ENCODE measurements around the gene PITX1. TPM values are rescaled to one million over a fixed set of nuclear protein-coding genes. Genes with fewer than 3 reads are reported as not detected.

PITX1 gene
- total and polyA plus RNA-seq, 2 experiments from 2014 or later: not detected

DNA sequence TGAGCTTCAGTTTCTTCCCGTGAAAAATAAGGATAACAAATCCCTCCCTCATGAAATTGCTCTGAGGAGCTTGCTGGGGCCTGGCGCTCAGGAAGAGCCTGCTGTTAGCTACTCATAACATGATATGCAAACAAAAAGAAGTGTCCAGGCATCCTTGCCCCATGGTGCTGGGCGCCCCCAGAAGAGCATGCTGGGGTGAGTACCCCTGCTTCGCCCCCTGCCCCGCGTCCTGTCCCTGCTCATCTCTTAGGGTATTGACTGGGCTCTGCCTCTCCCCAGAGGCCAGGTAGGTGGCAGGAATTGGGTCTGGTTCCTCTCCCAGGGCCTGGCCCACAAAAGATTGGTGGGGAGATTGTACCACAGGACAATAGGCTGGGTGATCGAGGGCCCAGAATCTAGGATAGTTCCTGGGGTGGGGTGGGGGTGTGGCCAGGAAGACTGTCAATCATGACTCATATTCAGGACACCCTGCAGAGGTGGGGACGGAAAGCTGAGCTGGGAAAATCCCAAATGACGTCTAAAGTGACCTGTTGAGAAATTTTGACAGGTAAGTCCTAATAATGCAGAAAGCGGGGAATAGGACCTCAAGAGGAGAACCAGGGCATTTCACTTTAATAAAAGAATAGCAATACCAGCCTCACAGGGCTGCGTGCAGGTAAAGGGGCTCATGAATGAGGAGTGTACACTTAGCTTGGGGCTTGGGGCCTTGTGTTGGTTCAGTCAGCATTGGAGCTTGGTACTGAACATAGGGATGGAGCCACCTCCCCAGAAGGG, 8.9 kb downstream of the PITX1 start:
- H3K79me2 ChIP-seq (ENCODE audit: insufficient read depth): no peaks in the 10 kb centered on the region
- H3K36me3 ChIP-seq (ENCODE audit: low read depth): no peaks in the 10 kb centered on the region
- H3K9ac ChIP-seq: no peak overlapping the region
- H2AFZ ChIP-seq: no peak overlapping the region
- no peaks in the 10 kb centered on the region for H3K9me3 ChIP-seq (ENCODE audit: low read depth)
- H3K27me3 ChIP-seq (replicated peaks; ENCODE audit: insufficient read depth): peaks cover 56% of the 10 kb centered on the region
- TF ChIP-seq EZH2 (IDR thresholded peaks at IDR 0.05; ENCODE audit: insufficient read depth, poor library complexity, severe bottlenecking) (no peak), EZH2phosphoT487 (IDR thresholded peaks at IDR 0.05; ENCODE audit: insufficient read depth, low read depth) (no peak)
- DNase-seq: no peak
- H3K4me3 ChIP-seq: no peak overlapping the region
- no peaks in the 10 kb centered on the region for H3K9me2 ChIP-seq (ENCODE audit: insufficient read depth)
- no peaks in the 10 kb centered on the region for H4K20me1 ChIP-seq (ENCODE audit: insufficient read depth)
- no peak overlapping the region for H3K27ac ChIP-seq
- 81 to 83% methylated on average over 11 of the region's 11 CpGs for WGBS, 2 experiments (ENCODE audit: low coverage in 1 of 2, low lambda C conversion rate in 2 of 2, missing lambda C conversion rate in 2 of 2)
- in situ Hi-C loops (cut with MboI): no loop called here
- H3K4me2 ChIP-seq (ENCODE audit: unreplicated experiment): no peak overlapping the region
- no peaks in the 10 kb centered on the region for H3K4me1 ChIP-seq (ENCODE audit: insufficient read depth)
- H3F3A ChIP-seq (ENCODE audit: insufficient read depth): no peaks in the 10 kb centered on the region

DNA sequence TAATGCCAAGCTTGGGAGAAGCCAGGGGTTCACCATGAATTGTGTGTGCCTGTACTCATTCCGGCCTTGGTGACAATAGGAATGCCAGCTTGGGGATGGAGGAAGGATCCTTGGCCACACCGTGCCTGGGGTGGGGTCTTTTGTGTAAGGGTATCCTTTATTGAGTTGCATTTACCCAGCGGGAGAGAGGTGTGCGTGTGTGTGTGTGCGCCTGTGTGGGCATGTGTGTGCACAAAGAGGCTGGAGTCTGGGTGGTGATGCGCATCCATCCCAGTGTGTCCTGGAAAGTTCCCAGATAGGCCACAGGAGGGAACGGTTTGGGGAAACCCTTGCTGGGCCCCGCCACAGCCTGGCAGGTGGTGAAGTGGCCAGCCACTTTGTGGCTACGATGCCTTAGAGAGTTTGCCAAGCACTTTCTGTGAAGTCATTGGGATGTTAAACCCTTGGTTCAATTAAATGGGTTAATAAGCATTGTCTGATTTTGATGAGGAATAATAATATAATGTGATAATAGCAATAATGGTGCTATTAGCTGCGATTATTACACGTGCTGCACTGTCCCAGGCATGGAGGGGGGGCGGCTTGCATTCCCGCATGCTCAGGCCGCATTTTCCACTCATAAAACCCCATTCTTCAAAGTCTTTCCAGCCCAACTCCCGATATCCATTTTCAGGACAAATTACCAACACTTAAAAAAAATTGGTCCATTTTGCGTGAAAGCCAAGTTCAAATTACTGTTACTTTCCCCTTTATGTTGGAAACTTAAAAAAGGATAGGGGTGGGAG, 13.7 kb downstream of the PITX1 start:
- Histone ChIP-seq H3K9me2 (ENCODE audit: insufficient read depth) (no peaks in the 10 kb centered on the region), H3K27me3 (replicated peaks; ENCODE audit: insufficient read depth) (peaks cover 22% of the 10 kb centered on the region), H3F3A (ENCODE audit: insufficient read depth) (no peaks in the 10 kb centered on the region), H3K4me1 (ENCODE audit: insufficient read depth) (no peaks in the 10 kb centered on the region), H3K4me2 (ENCODE audit: unreplicated experiment) (no peak overlapping the region), H3K79me2 (ENCODE audit: insufficient read depth) (no peaks in the 10 kb centered on the region), H3K9me3 (ENCODE audit: low read depth) (no peaks in the 10 kb centered on the region), H3K4me3 (no peak overlapping the region), H3K36me3 (ENCODE audit: low read depth) (no peaks in the 10 kb centered on the region), H3K27ac (no peak overlapping the region), H2AFZ (no peak overlapping the region), H4K20me1 (ENCODE audit: insufficient read depth) (no peaks in the 10 kb centered on the region), H3K9ac (no peak overlapping the region)
- in situ Hi-C loops (cut with MboI): no loop called here
- WGBS, 2 experiments (ENCODE audit: low coverage in 1 of 2, low lambda C conversion rate in 2 of 2, missing lambda C conversion rate in 2 of 2): 75 to 76% methylated on average over 16 of the region's 16 CpGs
- TF ChIP-seq EZH2phosphoT487 (IDR thresholded peaks at IDR 0.05; ENCODE audit: insufficient read depth, low read depth): no peak
- no peak for DNase-seq

DNA sequence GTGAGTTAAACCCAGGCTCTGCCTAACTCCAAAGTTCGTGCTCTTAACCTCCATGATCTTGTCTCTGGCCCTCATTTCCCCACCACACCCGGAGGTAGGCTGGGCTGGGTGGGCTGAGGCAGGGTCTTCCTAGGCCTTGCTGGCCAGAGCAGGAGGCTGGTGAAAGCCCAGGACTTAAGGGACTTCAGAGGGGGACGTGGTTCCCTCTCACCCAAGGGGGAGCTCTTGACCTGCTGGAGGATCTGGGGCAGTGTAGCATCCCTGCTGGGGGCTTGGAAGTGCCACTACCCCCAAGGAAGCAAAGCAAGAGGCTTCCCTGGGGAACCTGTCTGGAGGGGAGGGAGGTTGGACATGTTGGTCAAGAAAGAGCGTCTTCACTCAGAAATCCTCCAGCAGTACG, 14.7 kb downstream of the PITX1 start:
- Histone ChIP-seq H3F3A (ENCODE audit: insufficient read depth) (no peaks in the 10 kb centered on the region), H2AFZ (no peak overlapping the region), H3K9ac (no peak overlapping the region), H3K27me3 (replicated peaks; ENCODE audit: insufficient read depth) (peaks cover 22% of the 10 kb centered on the region), H3K4me2 (ENCODE audit: unreplicated experiment) (no peak overlapping the region), H3K4me1 (ENCODE audit: insufficient read depth) (no peaks in the 10 kb centered on the region), H3K79me2 (ENCODE audit: insufficient read depth) (no peaks in the 10 kb centered on the region), H3K9me3 (ENCODE audit: low read depth) (no peaks in the 10 kb centered on the region), H3K36me3 (ENCODE audit: low read depth) (no peaks in the 10 kb centered on the region), H4K20me1 (ENCODE audit: insufficient read depth) (no peaks in the 10 kb centered on the region), H3K4me3 (no peak overlapping the region), H3K9me2 (ENCODE audit: insufficient read depth) (no peaks in the 10 kb centered on the region), H3K27ac (no peak overlapping the region)
- no peak for DNase-seq
- in situ Hi-C loops (cut with MboI): no loop called here
- 54 to 66% methylated on average over 5 of the region's 5 CpGs for WGBS, 2 experiments (ENCODE audit: low coverage in 1 of 2, low lambda C conversion rate in 2 of 2, missing lambda C conversion rate in 2 of 2)
- TF ChIP-seq EZH2 (IDR thresholded peaks at IDR 0.05; ENCODE audit: insufficient read depth, poor library complexity, severe bottlenecking) (no peak), EZH2phosphoT487 (IDR thresholded peaks at IDR 0.05; ENCODE audit: insufficient read depth, low read depth) (no peak)

DNA sequence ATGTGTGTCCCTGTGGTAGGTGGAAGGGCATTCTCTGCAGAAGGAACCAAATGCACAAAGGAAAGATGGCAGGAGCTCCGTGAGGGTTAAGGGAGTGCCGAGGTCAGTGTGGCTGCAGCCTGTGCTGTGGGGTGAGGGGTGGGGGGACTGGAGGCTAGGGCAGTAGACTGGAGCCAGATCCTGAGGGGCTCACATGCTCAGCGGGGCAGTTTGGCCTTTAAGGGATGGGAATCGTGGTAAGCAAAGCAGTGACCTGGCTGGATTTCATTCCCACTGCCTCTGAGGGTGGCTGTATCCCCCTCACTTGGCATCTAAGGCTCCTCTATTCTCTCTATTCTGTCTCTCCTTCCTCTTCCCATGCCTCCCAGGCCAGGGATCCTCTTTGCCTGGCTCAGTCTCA, 15.6 kb downstream of the PITX1 start:
- in situ Hi-C loops (cut with MboI): no loop called here
- TF ChIP-seq EZH2phosphoT487 (IDR thresholded peaks at IDR 0.05; ENCODE audit: insufficient read depth, low read depth): no peak
- no peak for TF ChIP-seq EZH2 (IDR thresholded peaks at IDR 0.05; ENCODE audit: insufficient read depth, poor library complexity, severe bottlenecking)
- H3K4me2 ChIP-seq (ENCODE audit: unreplicated experiment): no peak overlapping the region
- H3K27me3 ChIP-seq (replicated peaks; ENCODE audit: insufficient read depth): peaks cover 22% of the 10 kb centered on the region
- H3K9me3 ChIP-seq (ENCODE audit: low read depth): no peaks in the 10 kb centered on the region
- H4K20me1 ChIP-seq (ENCODE audit: insufficient read depth): no peaks in the 10 kb centered on the region
- H3K9ac ChIP-seq: no peak overlapping the region
- H3F3A ChIP-seq (ENCODE audit: insufficient read depth): no peaks in the 10 kb centered on the region
- no peaks in the 10 kb centered on the region for H3K4me1 ChIP-seq (ENCODE audit: insufficient read depth)
- H3K36me3 ChIP-seq (ENCODE audit: low read depth): no peaks in the 10 kb centered on the region
- 48 to 61% methylated on average over 4 of the region's 4 CpGs for WGBS, 2 experiments (ENCODE audit: low coverage in 1 of 2, low lambda C conversion rate in 2 of 2, missing lambda C conversion rate in 2 of 2)
- H3K9me2 ChIP-seq (ENCODE audit: insufficient read depth): no peaks in the 10 kb centered on the region
- no peak overlapping the region for H3K27ac ChIP-seq
- no peaks in the 10 kb centered on the region for H3K79me2 ChIP-seq (ENCODE audit: insufficient read depth)
- no peak overlapping the region for H3K4me3 ChIP-seq
- no peak overlapping the region for H2AFZ ChIP-seq
- DNase-seq: no peak
